Heart left ventricle (tissue), 16 donors: ENCODE results near the gene S100PBP. TPM values are rescaled to one million over a fixed set of nuclear protein-coding genes. Genes with fewer than 3 reads are reported as not detected.

Experiments
- ATAC-seq, 4 donors: fragments of 200-7000 bp; cut with Tn5 transposase; one replicate each; pipeline ENCODE4 v1.9.1; 2020 to 2022; ENCODE audit warnings: moderate library complexity in 4 of 4, mild to moderate bottlenecking in 3 of 4, moderate number of reproducible peaks in 1 of 4
- DNase-seq, 5 donors: peaks; one replicate each; pipeline ENCODE4 v3.0.0-alpha.2; 2020
- H3K27ac ChIP-seq, 12 donors: fragments of 200-600 bp; sonication (generic) in 4 of 12; one replicate each; pipeline versions ENCODE4 v1.5.0 to v1.8.0; 2016 to 2022; ENCODE audit warnings: mild to moderate bottlenecking in 2 of 12
- H3K27me3 ChIP-seq, 9 donors: fragments of 200-600 bp; sonication (generic) in 2 of 9; one replicate each; pipeline versions ENCODE4 v1.5.1 to v1.8.0; 2016 to 2022; ENCODE audit warnings: mild to moderate bottlenecking in 3 of 9
- H3K36me3 ChIP-seq, 9 donors: fragments of 200-600 bp; sonication (generic) in 2 of 9; one replicate each; pipeline versions ENCODE4 v1.5.0 to v1.8.0; 2018 to 2022; ENCODE audit warnings: mild to moderate bottlenecking in 2 of 9
- H3K4me1 ChIP-seq, 12 donors: fragments of 200-600 bp; sonication (generic) in 4 of 12; one replicate each; pipeline versions ENCODE4 v1.5.0 to v1.8.0; 2016 to 2022; ENCODE audit warnings: mild to moderate bottlenecking in 3 of 12
- H3K4me3 ChIP-seq, 12 donors: fragments of 200-600 bp; sonication (generic) in 4 of 12; one replicate each; pipeline versions ENCODE4 v1.5.0 to v1.8.0; 2017 to 2022; ENCODE audit warnings: mild to moderate bottlenecking in 9 of 12, moderate library complexity in 4 of 12
- H3K9me3 ChIP-seq, 12 donors: fragments of 200-600 bp; sonication (generic) in 4 of 12; one replicate each; pipeline versions ENCODE4 v1.5.0 to v1.8.0; 2016 to 2022; ENCODE audit warnings: mild to moderate bottlenecking in 1 of 12
- CTCF ChIP-seq, 12 donors: fragments of 200-600 bp; sonication (generic) in 4 of 12; IDR thresholded peaks; one replicate each; pipeline versions ENCODE4 v1.5.0 to v1.8.0; 2018 to 2022; ENCODE audit warnings: antibody characterized with exemption in 12 of 12, mild to moderate bottlenecking in 5 of 12
- POLR2A ChIP-seq, 2 donors: fragments of 450-650 bp; IDR thresholded peaks; one replicate each; pipeline ENCODE4 v1.6.1; 2017; ENCODE audit warnings: antibody characterized with exemption in 2 of 2, mild to moderate bottlenecking in 2 of 2, moderate library complexity in 2 of 2
- WGBS, 4 donors: extraction: QIAGEN DNeasy Blood & Tissue Kit in 2 of 4; methylation state at CpG; one replicate each; pipeline versions ENCODE4 v1.1.5 to v1.1.7; 2013 to 2018; 5-methylcytosine and 5-hydroxymethylcytosine counted together
- intact Hi-C, 10 donors: fragments of 100-400 bp; cut with DNase I; formaldehyde crosslinking; loops; one replicate each; pipeline versions ENCODE4 v1.11.1 to v1.14.2; 2022
- polyA plus RNA-seq, 2 donors: library from polyadenylated mRNA; stranded (reverse); fragments of 200-250 nt; gene quantifications; one replicate each; pipeline ENCODE4 v1.2.3, GENCODE V29; 2013
- total RNA-seq, 9 donors: library from RNA; depleted of rRNA in 2 of 9; stranded (reverse); fragments of >200 nt in 2 of 9; fragmentation: NEBNext Ultra II Directional in 3 of 9; extraction: Animal tissue kit (Norgen Biotek cat#: 25700) in 3 of 9; gene quantifications; one replicate each; pipeline versions ENCODE4 v1.1.0 to v1.2.4, GENCODE V29; 2016 to 2023
- donor health status: ischemic (EF 13 %, LVEDD 7.1; RV severe dilation, severe dysfunction).
- donor health status: healthy with polysubstance abuse.
- donor health status: DM: no; HTN: yes; CAD: no.
- donor health status: DM: no; HTN: no; CAD: no.
- donor health status: ischemic (EF 25% LVEDD 6.9; RV normal size, moderate dysfunction).
- donor health status: ischemic (EF 25% LVEDD 5.7; RV mildly dilated, moderate dysfunction).
- donor health status: healthy.
- donor health status: DM: yes; HTN: yes; CAD: no.
- donor health status: ischemic (EF 35%, LVEDD 5.7; RV mildly dilated, moderate dysfunction).
- donor health status: nonischemic (EF 11% LVEDD 7.7; RV severe dilation, severe dysfunction).
- donor health status: DM: yes; HTN: yes; CAD: no.
- donor health status: PGD.
- donor health status: ischemic (EF 29% LVEDD 5.4; RV normal size, mild dysfunction).
- donor health status: nonischemic (EF 23%, LVEDD 6.1; RV moderate dilation, normal function).

S100PBP gene
- total and polyA plus RNA-seq, 11 donors: 5.8 to 21.2 (median 10.7) TPM

- no peak for ATAC-seq
- peaks cover 0 to 6% (median 0%) of the 10 kb centered on the region in 12 donors for H3K4me1 ChIP-seq
- no peak overlapping the region for H3K27ac ChIP-seq
- peaks cover 0 to 5% (median 0%) of the 10 kb centered on the region in 9 donors for H3K27me3 ChIP-seq
- TF ChIP-seq POLR2A (IDR thresholded peaks at IDR 0.05): no peak
- TF ChIP-seq CTCF (IDR thresholded peaks at IDR 0.05): no peak
- H3K4me3 ChIP-seq: no peak overlapping the region
- no peaks in the 10 kb centered on the region for H3K36me3 ChIP-seq
- no peak for DNase-seq
- no peaks in the 10 kb centered on the region for H3K9me3 ChIP-seq
- 17 to 19% (median 18%) methylated on average over 4 of the region's 4 CpGs for WGBS, 4 donors
- intact Hi-C loops: no loop called here
Measured at GRCh38 chr1:32907435-32907834, 90.0 kb downstream of the S100PBP start.

Other genes starting within 250 kb of the S100PBP start
- 10 to 100 TPM; 16.5 to 37.1 (median 33.7) TPM for gene ZBTB8OS, start 167.1 kb upstream of the S100PBP start, total RNA-seq
- 10 to 100 TPM; 34.3 to 60.3 TPM for gene ZBTB8OS, start 167.1 kb upstream of the S100PBP start, polyA plus RNA-seq
- 100 to 1,000 TPM in 5 of 9 donors, 10 to 100 TPM in 4; 73.1 to 141 (median 101) TPM for gene RBBP4, start 166.4 kb upstream of the S100PBP start, total RNA-seq
- gene RBBP4, start 166.4 kb upstream of the S100PBP start, polyA plus RNA-seq: 10 to 100 TPM; 23.4 to 82.3 TPM
- 10 to 100 TPM; 10.2 to 22.3 (median 14.3) TPM for gene SYNC, start 114.9 kb upstream of the S100PBP start, total RNA-seq
- 1 to 10 TPM; 2.7 to 8.3 TPM for gene SYNC, start 114.9 kb upstream of the S100PBP start, polyA plus RNA-seq
- 10 to 100 TPM; 20.2 to 58.1 (median 34.8) TPM for gene YARS1, start 295 bp upstream of the S100PBP start, total RNA-seq
- 10 to 100 TPM; 18.6 to 61.3 TPM for gene YARS1, start 295 bp upstream of the S100PBP start, polyA plus RNA-seq
- 100 to 1,000 TPM in 1 of 9 donors, 10 to 100 TPM in 8; 43.7 to 134 (median 59.7) TPM for gene FNDC5, start 53.3 kb downstream of the S100PBP start, total RNA-seq
- 10 to 100 TPM; 18.2 to 75.3 TPM for gene FNDC5, start 53.3 kb downstream of the S100PBP start, polyA plus RNA-seq
- gene HPCA, start 68.8 kb downstream of the S100PBP start, total RNA-seq: under 1 TPM in 1 of 9 donors, not detected in 8; 0.29 TPM
- gene HPCA, start 68.8 kb downstream of the S100PBP start, polyA plus RNA-seq: not detected
- 10 to 100 TPM in 3 of 9 donors, 1 to 10 TPM in 6; 7.5 to 15.9 (median 9.3) TPM for gene TMEM54, start 83.7 kb downstream of the S100PBP start, total RNA-seq
- 10 to 100 TPM in 1 of 2 donors, 1 to 10 TPM in 1; 5.6 to 12.5 TPM for gene TMEM54, start 83.7 kb downstream of the S100PBP start, polyA plus RNA-seq
- 10 to 100 TPM in 8 of 9 donors, 1 to 10 TPM in 1; 10.0 to 42.5 (median 15.2) TPM for gene RNF19B, start 147.2 kb downstream of the S100PBP start, total RNA-seq
- gene RNF19B, start 147.2 kb downstream of the S100PBP start, polyA plus RNA-seq: 10 to 100 TPM in 1 of 2 donors, 1 to 10 TPM in 1; 1.5 to 15.2 TPM
- gene AK2, start 219.2 kb downstream of the S100PBP start, total RNA-seq: 100 to 1,000 TPM; 101 to 189 (median 120) TPM
- gene AK2, start 219.2 kb downstream of the S100PBP start, polyA plus RNA-seq: 100 to 1,000 TPM; 153 to 292 TPM